Measurements from ENCODE around the gene UBL7.
"Not testable (repeated sequence)": the region's sequence is repeated elsewhere in the genome, so short reads cannot be mapped to it uniquely, and the experiment has no call there.

The UBL7 gene

DNA sequence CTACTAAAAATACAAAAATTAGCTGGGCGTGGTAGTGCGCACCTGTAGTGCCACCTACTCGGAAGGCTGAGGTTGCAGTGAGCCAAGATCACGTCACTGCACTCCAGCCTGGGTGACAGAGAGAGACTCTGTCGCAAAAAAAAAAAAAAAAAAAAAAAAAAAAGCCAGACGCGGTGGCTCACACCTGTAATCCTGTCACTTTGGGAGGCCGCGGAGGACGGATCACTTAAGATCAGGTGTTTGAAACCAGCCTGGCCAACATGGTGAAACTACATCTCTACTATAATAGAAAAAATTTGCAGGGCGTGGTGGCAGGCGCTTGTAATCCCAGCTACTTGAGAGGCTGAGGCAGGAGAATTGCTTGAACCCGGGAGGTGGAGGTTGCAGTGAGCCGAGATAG lies 1.2 kb downstream of the UBL7 start:
- H3K27me3 ChIP-seq (ENCODE audit: control insufficient read depth, insufficient read depth, low read length); H3K4me1 ChIP-seq (ENCODE audit: control insufficient read depth, insufficient read depth, low read length); H3K4me3 ChIP-seq (ENCODE audit: low read length); H3K27ac ChIP-seq (ENCODE audit: low read depth, low read length); H3K36me3 ChIP-seq (ENCODE audit: control insufficient read depth, insufficient read depth, low read length); H3K9ac ChIP-seq (ENCODE audit: low read length): not testable (repeated sequence)

DNA sequence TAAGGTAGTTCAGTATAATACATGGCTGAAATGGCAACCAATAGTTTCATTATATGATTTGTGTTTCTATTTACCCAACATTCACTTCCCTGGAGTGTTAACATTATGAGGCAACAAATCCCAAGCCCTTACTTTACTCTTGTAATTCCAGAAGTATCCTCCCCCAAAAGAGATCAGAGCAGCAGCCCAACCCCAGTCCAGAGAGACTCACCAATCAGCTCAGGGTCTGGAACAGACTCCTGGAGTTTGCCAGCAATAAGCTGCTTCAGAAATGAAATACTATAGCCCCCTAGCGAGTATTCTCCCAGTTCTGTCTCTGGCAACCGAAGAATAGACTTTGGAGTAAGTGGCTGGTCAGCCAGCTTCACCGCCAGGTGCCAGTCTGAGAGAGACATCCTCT lies 2.5 kb downstream of the UBL7 start:
- H3K27me3 ChIP-seq (ENCODE audit: control insufficient read depth, insufficient read depth, low read length): no peaks in the 10 kb centered on the region
- no peak overlapping the region for H3K9ac ChIP-seq (ENCODE audit: low read length)
- no peak overlapping the region for H3K27ac ChIP-seq (ENCODE audit: low read depth, low read length)
- no peak overlapping the region for H3K4me3 ChIP-seq (ENCODE audit: low read length)
- peaks cover 6% of the 10 kb centered on the region for H3K4me1 ChIP-seq (ENCODE audit: control insufficient read depth, insufficient read depth, low read length)
- H3K36me3 ChIP-seq (ENCODE audit: control insufficient read depth, insufficient read depth, low read length): peaks cover under 1% of the 10 kb centered on the region

DNA sequence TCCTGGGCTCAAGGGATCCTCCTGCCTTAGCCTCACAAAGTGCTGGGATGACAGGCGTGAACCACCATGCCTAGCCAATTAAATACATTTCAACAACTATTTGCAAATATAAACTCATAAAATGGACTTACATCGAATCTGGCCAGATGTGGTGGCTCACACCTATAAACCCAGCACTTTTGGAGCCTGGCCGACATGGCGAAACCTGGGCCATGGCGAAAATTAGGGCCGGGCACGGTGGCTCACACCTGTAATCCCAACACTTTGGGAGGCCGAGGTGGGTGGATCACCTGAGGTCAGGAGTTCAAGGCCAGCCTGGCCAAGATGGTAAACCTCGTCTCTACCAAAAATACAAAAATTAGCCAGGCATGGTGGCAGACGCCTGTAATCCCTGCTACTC lies 3.9 kb downstream of the UBL7 start:
- not testable (repeated sequence) for H3K27me3 ChIP-seq (ENCODE audit: control insufficient read depth, insufficient read depth, low read length); H3K36me3 ChIP-seq (ENCODE audit: control insufficient read depth, insufficient read depth, low read length); H3K9ac ChIP-seq (ENCODE audit: low read length); H3K27ac ChIP-seq (ENCODE audit: low read depth, low read length); H3K4me1 ChIP-seq (ENCODE audit: control insufficient read depth, insufficient read depth, low read length); H3K4me3 ChIP-seq (ENCODE audit: low read length)

DNA sequence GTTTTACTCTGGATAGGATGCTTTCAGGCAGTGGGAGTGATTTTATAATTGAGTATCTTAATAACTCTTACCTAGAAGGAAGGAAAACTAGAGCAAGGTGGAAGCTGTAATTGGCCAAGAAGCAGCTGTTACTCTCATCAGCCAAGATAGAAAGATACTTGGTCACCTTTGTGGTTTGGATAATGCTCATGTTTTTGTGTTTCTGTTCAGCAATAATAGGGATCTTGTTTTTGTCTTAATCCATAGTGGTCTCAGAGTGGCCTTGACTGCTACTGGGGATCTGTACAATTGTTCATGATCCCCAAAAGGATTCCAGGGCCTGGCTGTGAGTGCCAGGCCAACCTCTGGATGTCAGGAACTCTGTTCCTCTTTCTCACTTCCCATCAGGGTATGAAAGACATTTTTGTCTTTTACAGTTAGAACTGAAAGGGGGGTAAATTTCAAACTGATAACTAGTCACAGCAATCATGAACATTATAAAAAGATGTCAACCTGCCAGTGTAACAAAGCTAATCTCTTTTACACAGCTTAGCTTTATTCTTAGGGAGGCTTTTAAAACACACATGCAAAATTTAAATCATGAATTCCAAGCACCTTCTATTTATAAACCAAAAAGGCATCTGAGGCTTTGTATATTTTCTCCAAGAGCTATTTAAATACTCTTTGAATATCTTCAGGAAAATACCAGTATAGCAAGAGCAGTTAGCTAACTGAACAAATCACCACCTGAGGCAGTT lies 6.0 kb downstream of the UBL7 start:
- H3K4me3 ChIP-seq (ENCODE audit: low read length): no peak overlapping the region

DNA sequence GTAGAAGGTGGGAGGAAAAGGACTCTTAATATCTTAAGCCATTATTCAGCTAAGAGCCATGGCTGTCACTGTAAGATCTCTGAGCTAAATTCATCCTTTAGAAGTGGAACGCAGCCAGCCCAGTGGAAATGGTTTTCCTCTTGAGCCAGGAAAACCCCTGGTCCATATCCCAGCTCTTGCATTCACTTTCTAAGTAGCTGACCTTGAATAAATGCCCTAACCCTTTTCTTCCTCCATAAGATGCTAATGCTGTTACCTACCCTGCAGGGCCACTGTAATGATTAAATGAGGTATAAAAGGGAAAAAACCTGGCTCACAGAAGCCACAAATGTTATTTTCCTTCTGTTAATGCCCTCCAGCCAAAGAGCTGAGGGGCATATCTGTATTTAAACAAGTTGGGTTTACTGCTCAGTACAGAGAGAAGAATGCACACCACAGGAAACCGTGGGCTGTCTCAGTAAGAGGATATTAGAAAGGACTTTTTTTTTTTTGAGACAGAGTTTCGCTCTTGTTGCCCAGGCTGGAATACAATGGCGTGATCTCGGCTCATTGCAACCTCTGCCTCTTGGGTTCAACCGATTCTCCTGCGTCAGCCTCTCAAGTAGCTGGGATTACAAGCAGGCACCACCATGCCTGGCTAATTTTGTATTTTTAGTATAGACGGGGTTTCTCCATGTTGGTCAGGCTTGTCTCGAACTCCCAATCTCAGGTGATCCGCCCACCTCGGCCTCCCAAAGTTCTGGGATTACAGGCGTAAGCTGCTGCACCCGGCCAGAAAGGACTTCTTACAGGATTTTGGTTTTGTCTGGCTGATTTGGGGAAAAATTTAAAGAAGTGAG lies 6.8 kb downstream of the UBL7 start:
- no peaks in the 10 kb centered on the region for H3K27me3 ChIP-seq (ENCODE audit: control insufficient read depth, insufficient read depth, low read length)
- H3K4me3 ChIP-seq (ENCODE audit: low read length): no peak overlapping the region
- no peak overlapping the region for H3K27ac ChIP-seq (ENCODE audit: low read depth, low read length)
- no peak overlapping the region for H3K9ac ChIP-seq (ENCODE audit: low read length)
- peaks cover 24% of the 10 kb centered on the region for H3K36me3 ChIP-seq (ENCODE audit: control insufficient read depth, insufficient read depth, low read length)
- no peaks in the 10 kb centered on the region for H3K4me1 ChIP-seq (ENCODE audit: control insufficient read depth, insufficient read depth, low read length)

More for the DNA sequence above, 6.0 kb downstream of the UBL7 start:
- Histone ChIP-seq H3K27ac (ENCODE audit: low read depth, low read length) (no peak overlapping the region), H3K27me3 (ENCODE audit: control insufficient read depth, insufficient read depth, low read length) (no peaks in the 10 kb centered on the region), H3K36me3 (ENCODE audit: control insufficient read depth, insufficient read depth, low read length) (peaks cover 16% of the 10 kb centered on the region), H3K9ac (ENCODE audit: low read length) (no peak overlapping the region), H3K4me1 (ENCODE audit: control insufficient read depth, insufficient read depth, low read length) (no peaks in the 10 kb centered on the region)

DNA sequence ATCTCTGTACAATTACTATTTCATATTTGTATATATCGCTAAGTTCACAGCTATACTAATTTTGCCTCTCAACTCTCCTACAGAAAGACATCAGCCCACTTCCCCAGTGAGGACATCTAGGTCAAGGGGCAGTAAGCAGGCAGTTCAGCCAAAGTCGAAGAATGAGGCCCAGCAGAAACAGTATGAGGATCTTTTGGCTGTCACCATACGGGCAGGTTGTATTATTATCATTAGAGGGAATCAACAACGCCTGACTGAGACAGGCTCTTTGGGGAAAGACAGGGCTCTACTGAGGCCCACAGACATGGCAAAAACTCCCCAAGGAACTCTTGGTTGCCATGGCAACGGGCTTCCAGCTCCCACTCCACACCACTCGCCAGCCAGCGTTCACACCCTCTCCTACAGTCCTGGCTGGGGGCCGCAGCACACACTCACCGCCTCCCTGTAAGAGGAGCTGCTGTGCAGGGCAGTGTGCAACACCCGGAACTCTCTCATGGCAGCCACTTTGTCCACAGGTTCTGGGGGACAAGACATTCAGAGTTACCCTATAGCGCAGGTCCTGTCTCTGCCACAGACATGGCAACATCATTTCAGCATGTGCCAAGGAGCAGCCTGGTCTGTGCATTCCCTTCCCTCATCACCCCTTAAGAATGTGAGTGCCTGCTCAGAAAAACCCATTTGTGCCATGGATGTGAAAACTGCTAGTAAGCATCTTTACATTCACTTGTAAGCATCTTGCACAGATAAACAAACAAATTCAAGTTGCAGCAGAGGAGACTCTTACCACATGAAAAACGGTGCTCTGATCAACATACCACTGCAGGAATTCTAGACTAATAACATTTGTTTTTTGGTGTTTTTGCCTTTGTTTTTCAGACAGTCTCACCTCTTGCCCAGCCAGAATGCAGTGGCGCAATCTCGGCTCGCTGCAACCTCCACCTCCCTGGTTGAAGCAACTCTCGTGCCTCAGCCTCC lies 8.8 kb downstream of the UBL7 start:
- H3K9ac ChIP-seq (ENCODE audit: low read length): no peak overlapping the region
- H3K4me3 ChIP-seq (ENCODE audit: low read length): no peak overlapping the region
- no peak overlapping the region for H3K27ac ChIP-seq (ENCODE audit: low read depth, low read length)
- no peaks in the 10 kb centered on the region for H3K4me1 ChIP-seq (ENCODE audit: control insufficient read depth, insufficient read depth, low read length)
- H3K27me3 ChIP-seq (ENCODE audit: control insufficient read depth, insufficient read depth, low read length): no peaks in the 10 kb centered on the region
- H3K36me3 ChIP-seq (ENCODE audit: control insufficient read depth, insufficient read depth, low read length): peaks cover 39% of the 10 kb centered on the region

DNA sequence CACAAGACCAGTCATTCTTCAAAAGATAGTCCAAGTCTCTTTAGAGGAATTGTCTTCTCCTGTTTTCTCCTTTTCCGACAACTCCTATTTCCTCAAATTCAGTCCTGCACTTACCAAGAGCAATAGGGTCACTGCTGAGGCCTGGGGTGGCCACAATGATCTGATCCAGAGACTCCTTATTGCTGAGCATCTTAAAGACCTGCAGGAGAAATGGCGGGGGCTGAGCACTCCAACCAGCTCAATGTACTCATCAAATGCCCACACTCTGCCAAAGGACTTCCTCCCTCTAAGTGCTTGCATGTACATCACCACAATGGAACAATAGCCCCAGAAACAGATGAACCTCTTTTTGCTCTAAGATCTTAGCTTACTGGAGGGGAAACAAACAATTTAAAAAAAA lies 9.6 kb downstream of the UBL7 start:
- no peak overlapping the region for H3K4me3 ChIP-seq (ENCODE audit: low read length)
- H3K36me3 ChIP-seq (ENCODE audit: control insufficient read depth, insufficient read depth, low read length): peaks cover 39% of the 10 kb centered on the region
- no peak overlapping the region for H3K9ac ChIP-seq (ENCODE audit: low read length)
- H3K27me3 ChIP-seq (ENCODE audit: control insufficient read depth, insufficient read depth, low read length): no peaks in the 10 kb centered on the region
- no peak overlapping the region for H3K27ac ChIP-seq (ENCODE audit: low read depth, low read length)
- H3K4me1 ChIP-seq (ENCODE audit: control insufficient read depth, insufficient read depth, low read length): no peaks in the 10 kb centered on the region

DNA sequence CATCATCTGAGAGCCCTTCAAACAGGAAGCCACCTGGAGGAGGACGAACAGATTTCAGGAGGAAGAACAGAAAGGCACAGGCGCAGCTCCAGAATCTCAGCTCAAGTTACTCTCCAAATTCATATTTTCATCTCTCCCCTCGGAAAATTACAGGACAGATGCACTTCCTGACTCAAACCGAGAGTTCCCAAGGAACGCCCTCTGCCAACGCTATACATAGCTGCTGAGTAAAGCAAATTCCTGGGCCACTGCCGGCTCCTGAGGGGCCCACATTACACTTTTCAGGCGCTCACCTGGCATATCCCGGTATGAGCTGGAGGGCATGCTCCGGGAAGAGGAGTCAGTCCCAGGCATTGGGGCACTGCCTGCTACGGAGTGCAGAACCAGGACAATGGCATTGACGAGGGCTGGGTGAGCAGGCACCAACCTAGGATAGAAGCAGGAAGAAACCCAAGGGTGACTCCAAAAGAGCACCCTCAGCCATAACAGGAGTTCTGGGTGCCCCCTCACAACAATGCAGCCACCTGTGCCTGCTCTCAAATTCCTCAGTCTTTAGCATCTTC lies 11.2 kb downstream of the UBL7 start:
- Histone ChIP-seq H3K4me3 (ENCODE audit: low read length) (no peak overlapping the region), H3K27me3 (ENCODE audit: control insufficient read depth, insufficient read depth, low read length) (no peaks in the 10 kb centered on the region), H3K4me1 (ENCODE audit: control insufficient read depth, insufficient read depth, low read length) (no peaks in the 10 kb centered on the region), H3K9ac (ENCODE audit: low read length) (no peak overlapping the region), H3K27ac (ENCODE audit: low read depth, low read length) (no peak overlapping the region), H3K36me3 (ENCODE audit: control insufficient read depth, insufficient read depth, low read length) (peaks cover 45% of the 10 kb centered on the region)

DNA sequence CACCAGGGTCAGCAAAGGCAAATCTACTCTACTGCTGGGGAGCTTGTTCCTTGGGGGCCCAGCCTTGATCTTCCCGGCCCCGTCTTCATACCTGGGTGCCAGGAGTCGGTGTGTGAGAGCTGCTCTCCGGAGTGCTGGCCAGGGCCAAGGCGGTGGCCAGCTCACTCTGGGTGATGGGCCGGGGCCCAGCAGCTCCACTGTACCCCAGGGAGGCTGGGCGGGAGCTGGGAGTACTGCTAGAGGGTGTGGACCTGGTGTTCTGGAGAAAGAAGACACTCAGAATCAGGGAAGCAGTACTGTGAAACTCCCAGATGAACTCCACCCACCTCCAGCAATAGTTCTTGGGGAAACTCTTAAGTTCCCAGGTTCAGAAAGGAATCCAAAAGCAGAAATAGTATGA lies 11.9 kb downstream of the UBL7 start:
- Histone ChIP-seq H3K36me3 (ENCODE audit: control insufficient read depth, insufficient read depth, low read length) (peaks cover 46% of the 10 kb centered on the region), H3K9ac (ENCODE audit: low read length) (no peak overlapping the region), H3K27ac (ENCODE audit: low read depth, low read length) (no peak overlapping the region), H3K4me3 (ENCODE audit: low read length) (no peak overlapping the region), H3K27me3 (ENCODE audit: control insufficient read depth, insufficient read depth, low read length) (no peaks in the 10 kb centered on the region), H3K4me1 (ENCODE audit: control insufficient read depth, insufficient read depth, low read length) (no peaks in the 10 kb centered on the region)

DNA sequence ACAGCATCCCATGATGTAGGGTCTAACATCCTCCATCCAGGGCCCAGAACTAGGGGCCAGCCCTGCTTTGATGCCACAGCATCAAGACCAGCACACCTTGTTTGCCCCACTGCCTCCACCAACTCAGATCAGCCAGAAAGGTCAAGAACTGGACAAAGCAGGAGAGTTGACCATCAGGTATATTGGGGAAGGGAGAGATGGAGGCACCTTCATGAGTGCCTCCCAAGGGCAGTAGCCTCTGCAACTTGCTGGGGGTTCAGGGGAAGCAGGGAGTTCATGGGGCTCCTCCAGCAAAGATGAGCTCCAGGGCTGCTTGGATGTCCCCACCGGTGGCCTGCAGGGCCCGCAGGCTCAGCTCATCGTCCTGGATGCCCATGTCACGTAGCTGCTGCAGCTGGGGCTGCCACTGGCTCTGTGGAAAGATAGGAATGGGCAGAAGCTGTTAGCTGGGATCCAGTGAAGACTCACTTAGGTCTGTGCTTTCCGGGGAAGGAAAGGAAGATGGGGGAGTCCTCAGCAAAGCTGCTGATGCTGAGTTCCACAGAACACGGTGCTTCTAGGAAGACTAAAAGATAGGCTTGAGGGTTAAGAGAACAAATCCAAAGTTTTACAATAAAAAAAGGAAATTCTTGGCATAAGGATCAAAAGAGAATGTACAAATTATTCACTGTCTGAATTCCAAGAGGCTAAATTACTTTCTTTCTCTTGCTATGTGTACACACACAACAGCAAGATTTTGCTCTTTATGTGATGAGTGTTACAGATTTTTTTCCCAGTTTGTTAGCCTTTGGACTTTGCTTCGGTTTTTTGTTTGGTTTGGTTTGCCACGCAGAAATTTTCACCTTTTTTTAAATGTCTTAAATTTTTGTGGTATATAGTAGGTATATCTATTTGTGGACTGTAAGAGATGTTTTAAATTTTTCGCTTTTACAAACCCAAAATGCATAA lies 14.9 kb downstream of the UBL7 start:
- H3K27ac ChIP-seq (ENCODE audit: low read depth, low read length): no peak overlapping the region
- no peak overlapping the region for H3K4me3 ChIP-seq (ENCODE audit: low read length)
- H3K36me3 ChIP-seq (ENCODE audit: control insufficient read depth, insufficient read depth, low read length): peaks cover 38% of the 10 kb centered on the region
- no peak overlapping the region for H3K9ac ChIP-seq (ENCODE audit: low read length)
- peaks cover 2% of the 10 kb centered on the region for H3K27me3 ChIP-seq (ENCODE audit: control insufficient read depth, insufficient read depth, low read length)
- no peaks in the 10 kb centered on the region for H3K4me1 ChIP-seq (ENCODE audit: control insufficient read depth, insufficient read depth, low read length)
